OCI-LY3 (cell line): Measurements from ENCODE around the gene SETBP1.

Source experiments
- H2AFZ ChIP-seq: fragments of 200-600, 300-600 bp; shearing (Covaris generic); 2 replicates; pipeline ENCODE4 v1.6.0; 2014; ENCODE audit warnings: antibody characterized with exemption, low read depth, low read length
- H3K27ac ChIP-seq: fragments of 200-600, 300-600 bp; sonication (generic); 2 replicates; pipeline ENCODE4 v1.5.1; 2014; ENCODE audit warnings: mild to moderate bottlenecking, low read length, moderate library complexity, mixed read lengths
- H3K27me3 ChIP-seq: fragments of 200-600, 300-600 bp; sonication (generic); 2 replicates; pipeline ENCODE4 v1.6.1; 2014; ENCODE audit warnings: low read depth, low read length, mixed read lengths
- H3K36me3 ChIP-seq: fragments of 200-600, 300-600 bp; sonication (generic); replicated peaks from 2 replicates; pipeline ENCODE3; 2014; ENCODE audit warnings: low read depth, low read length, mixed read lengths
- H3K4me1 ChIP-seq: fragments of 300-600, 200-600 bp; sonication (generic); 2 replicates; pipeline ENCODE4 v1.6.1; 2014; ENCODE audit warnings: low read length, mixed read lengths
- H3K4me2 ChIP-seq: fragments of 200-600, 300-600 bp; sonication (generic); 2 replicates; pipeline ENCODE4 v1.6.1; 2014; ENCODE audit warnings: low read length, mixed read lengths
- H3K4me3 ChIP-seq: fragments of 300-600, 200-600 bp; sonication (generic); 2 replicates; pipeline ENCODE4 v1.5.1; 2014; ENCODE audit warnings: antibody characterized with exemption, mild to moderate bottlenecking, low read length, moderate library complexity
- H3K79me2 ChIP-seq: fragments of 300-600, 200-600 bp; shearing (Covaris generic); 2 replicates; pipeline ENCODE4 v1.6.1; 2014; ENCODE audit warnings: mild to moderate bottlenecking, low read length, mixed read lengths
- H3K9ac ChIP-seq: fragments of 300-600, 200-600 bp; shearing (Covaris generic); 2 replicates; pipeline ENCODE4 v1.6.0; 2014; ENCODE audit warnings: mild to moderate bottlenecking, low read length, moderate library complexity
- H3K9me3 ChIP-seq: fragments of 200-600, 300-600 bp; shearing (Covaris generic); 2 replicates; pipeline ENCODE4 v1.6.1; 2014; ENCODE audit warnings: low read length, mixed read lengths; ENCODE audit not compliant: insufficient read depth
- H4K20me1 ChIP-seq: fragments of 200-600, 300-600 bp; sonication (generic); 2 replicates; pipeline ENCODE4 v1.6.1; 2016; ENCODE audit warnings: low read length, mixed read lengths; ENCODE audit not compliant: insufficient read depth
- CTCF ChIP-seq: fragments of 200-600, 300-600 bp; sonication (generic); IDR thresholded peaks from 2 replicates; pipeline ENCODE4 v1.5.1; 2014; ENCODE audit warnings: antibody characterized with exemption, low read length, low read depth
- EZH2phosphoT487 ChIP-seq: fragments of 200-600 bp; shearing (Covaris generic); IDR thresholded peaks from 2 replicates; pipeline ENCODE4 v1.6.1; 2018; ENCODE audit warnings: antibody characterized with exemption, mixed run types, low read depth

SETBP1 gene

GRCh38 chr18:44802508-44802907, 121.8 kb downstream of the SETBP1 start:
- Histone ChIP-seq H3K27me3 (no peaks in the 10 kb centered on the region), H4K20me1 (no peaks in the 10 kb centered on the region), H2AFZ (no peak overlapping the region), H3K27ac (peak overlapping the region; percentile 32), H3K4me3 (peak overlapping the region; percentile 27), H3K4me1 (peaks cover 77% of the 10 kb centered on the region), H3K9me3 (no peaks in the 10 kb centered on the region), H3K4me2 (peak overlapping the region; percentile 60), H3K79me2 (no peaks in the 10 kb centered on the region), H3K36me3 (peaks cover 14% of the 10 kb centered on the region), H3K9ac (peak overlapping the region; percentile 29)
- TF ChIP-seq CTCF: no peak
- no peak for TF ChIP-seq EZH2phosphoT487

- peak overlapping the region; percentile 29 for H3K9ac ChIP-seq
- no peaks in the 10 kb centered on the region for H3K79me2 ChIP-seq
- H3K27me3 ChIP-seq: no peaks in the 10 kb centered on the region
- H3K9me3 ChIP-seq: no peaks in the 10 kb centered on the region
- H3K4me2 ChIP-seq: peak overlapping the region; percentile 60
- no peak overlapping the region for H2AFZ ChIP-seq
- H3K36me3 ChIP-seq: peaks cover 11% of the 10 kb centered on the region
- H4K20me1 ChIP-seq: no peaks in the 10 kb centered on the region
- peak overlapping the region; percentile 27 for H3K4me3 ChIP-seq
- peaks cover 71% of the 10 kb centered on the region for H3K4me1 ChIP-seq
- H3K27ac ChIP-seq: peak overlapping the region; percentile 32
- TF ChIP-seq CTCF: no peak
- no peak for TF ChIP-seq EZH2phosphoT487
Observed at GRCh38 chr18:44803019-44803650, 122.4 kb downstream of the SETBP1 start.

GRCh38 chr18:44804033-44804432, 123.3 kb downstream of the SETBP1 start:
- H3K27ac ChIP-seq: no peak overlapping the region
- H3K79me2 ChIP-seq: no peaks in the 10 kb centered on the region
- H3K4me3 ChIP-seq: no peak overlapping the region
- H3K27me3 ChIP-seq: no peaks in the 10 kb centered on the region
- TF ChIP-seq EZH2phosphoT487 (no peak), CTCF (no peak)
- H3K9ac ChIP-seq: no peak overlapping the region
- H3K4me2 ChIP-seq: peak overlapping the region; percentile 16
- peaks cover 11% of the 10 kb centered on the region for H3K36me3 ChIP-seq
- H3K9me3 ChIP-seq: no peaks in the 10 kb centered on the region
- no peak overlapping the region for H2AFZ ChIP-seq
- H3K4me1 ChIP-seq: peaks cover 62% of the 10 kb centered on the region
- no peaks in the 10 kb centered on the region for H4K20me1 ChIP-seq

GRCh38 chr18:44805176-44805575, 124.5 kb downstream of the SETBP1 start:
- H3K4me3 ChIP-seq: no peak overlapping the region
- H3K4me2 ChIP-seq: no peak overlapping the region
- no peak for TF ChIP-seq EZH2phosphoT487
- H3K79me2 ChIP-seq: no peaks in the 10 kb centered on the region
- H3K9me3 ChIP-seq: no peaks in the 10 kb centered on the region
- peaks cover 50% of the 10 kb centered on the region for H3K4me1 ChIP-seq
- H4K20me1 ChIP-seq: no peaks in the 10 kb centered on the region
- no peak overlapping the region for H3K27ac ChIP-seq
- no peak overlapping the region for H2AFZ ChIP-seq
- H3K36me3 ChIP-seq: peaks cover 11% of the 10 kb centered on the region
- H3K27me3 ChIP-seq: no peaks in the 10 kb centered on the region
- H3K9ac ChIP-seq: no peak overlapping the region
